Smooth muscle cell (in vitro differentiated cells): Measurements from ENCODE around the gene TMEM198. TPM values are rescaled to one million over a fixed set of nuclear protein-coding genes. Genes with fewer than 3 reads are reported as not detected.

Experiments
- DNase-seq: peaks from one replicate; lab custom pipeline; 2025; ENCODE audit not compliant: unreplicated experiment; lab: John Stamatoyannopoulos, UW
- H2AFZ ChIP-seq: fragments of 200-600 bp; sonication (generic); 2 replicates; pipeline ENCODE4 v1.6.0; 2016; ENCODE audit warnings: antibody characterized with exemption, low read depth, mild to moderate bottlenecking
- H3F3A ChIP-seq: fragments of 200-600 bp; sonication (generic); 2 replicates; pipeline ENCODE4 v1.6.0; 2017; ENCODE audit warnings: antibody characterized with exemption, low read depth
- H3K27ac ChIP-seq: fragments of 200-600 bp; sonication (generic); 2 replicates; pipeline ENCODE4 v1.5.1; 2016; ENCODE audit warnings: low read depth, mild to moderate bottlenecking
- H3K27me3 ChIP-seq: fragments of 200-600 bp; sonication (generic); 2 replicates; pipeline ENCODE4 v1.6.1; 2016; ENCODE audit warnings: low read depth, mild to moderate bottlenecking
- H3K36me3 ChIP-seq: fragments of 200-600 bp; sonication (generic); 2 replicates; pipeline ENCODE4 v1.5.1; 2016; ENCODE audit warnings: low read depth
- H3K4me1 ChIP-seq: fragments of 200-600 bp; sonication (generic); 2 replicates; pipeline ENCODE4 v1.5.1; 2016; ENCODE audit warnings: low read depth
- H3K4me2 ChIP-seq: fragments of 200-600 bp; sonication (generic); 2 replicates; pipeline ENCODE4 v1.6.0; 2016; ENCODE audit warnings: mild to moderate bottlenecking
- H3K4me3 ChIP-seq: fragments of 200-600 bp; sonication (generic); 2 replicates; pipeline ENCODE4 v1.5.1; 2016; ENCODE audit warnings: mild to moderate bottlenecking
- H3K79me2 ChIP-seq: fragments of 200-600 bp; sonication (generic); 2 replicates; pipeline ENCODE4 v1.6.0; 2016; ENCODE audit warnings: low read depth, mild to moderate bottlenecking
- H3K9ac ChIP-seq: fragments of 200-600 bp; sonication (generic); 2 replicates; pipeline ENCODE4 v1.6.0; 2016; ENCODE audit warnings: low read depth
- H3K9me3 ChIP-seq: fragments of 200-600 bp; sonication (generic); replicated peaks from 2 replicates; pipeline ENCODE4 v1.5.1; 2016; ENCODE audit warnings: low read depth
- H4K20me1 ChIP-seq: fragments of 200-600 bp; sonication (generic); 2 replicates; pipeline ENCODE4 v1.6.0; 2016; ENCODE audit warnings: low read depth
- CTCF ChIP-seq: fragments of 200-600 bp; sonication (generic); IDR thresholded peaks from 2 replicates; pipeline ENCODE4 v1.5.1; 2017; ENCODE audit warnings: borderline replicate concordance, mild to moderate bottlenecking, antibody characterized with exemption; ENCODE audit not compliant: insufficient read depth, poor library complexity, severe bottlenecking
- WGBS: methylation state at CpG from one replicate; pipeline ENCODE4 v1.1.7; 2016; ENCODE audit warnings: low lambda C conversion rate; 5-methylcytosine and 5-hydroxymethylcytosine counted together
- polyA plus RNA-seq: library from polyadenylated mRNA; unstranded; fragments of >200 nt; fragmentation: Nextera tagmentation; extraction: Ambion mirVana; gene quantifications from 2 replicates; pipeline ENCODE4 v1.2.1, GENCODE V29; 2016
- total RNA-seq: library from RNA; depleted of rRNA; stranded (reverse); fragments of >200 nt; gene quantifications from 2 replicates; pipeline ENCODE4 v1.2.3, GENCODE V29; 2014

The TMEM198 gene
- total and polyA plus RNA-seq, 2 experiments from 2014 or later = 3.3 to 6.9 TPM

- no peak for DNase-seq
- H3K9ac ChIP-seq = no peak overlapping the region
- H3K27ac ChIP-seq = no peak overlapping the region
- no peak overlapping the region for H3K4me3 ChIP-seq
- H4K20me1 ChIP-seq = peaks cover 4% of the 10 kb centered on the region
- H2AFZ ChIP-seq = no peak overlapping the region
- no peaks in the 10 kb centered on the region for H3K36me3 ChIP-seq
- 93% methylated on average over 9 of the region's 9 CpGs for WGBS
- H3K4me2 ChIP-seq = no peak overlapping the region
- peaks cover 5% of the 10 kb centered on the region for H3K4me1 ChIP-seq
- H3K9me3 ChIP-seq = no peaks in the 10 kb centered on the region
- H3F3A ChIP-seq = no peaks in the 10 kb centered on the region
- no peaks in the 10 kb centered on the region for H3K27me3 ChIP-seq
- no peak for TF ChIP-seq CTCF
- no peaks in the 10 kb centered on the region for H3K79me2 ChIP-seq
These were observed 5.8 kb downstream of the TMEM198 start for GRCh38 chr2:219549619-219550018.

GRCh38 chr2:219551441-219552381, 7.9 kb downstream of the TMEM198 start:
- H3K27ac ChIP-seq = no peak overlapping the region
- H3K79me2 ChIP-seq = no peaks in the 10 kb centered on the region
- H3K4me1 ChIP-seq = peaks cover 4% of the 10 kb centered on the region
- H3K27me3 ChIP-seq = no peaks in the 10 kb centered on the region
- no peaks in the 10 kb centered on the region for H3F3A ChIP-seq
- peak; percentile 27 for DNase-seq
- no peak for TF ChIP-seq CTCF
- H3K9ac ChIP-seq = no peak overlapping the region
- H3K4me2 ChIP-seq = peak overlapping the region; percentile 96
- H2AFZ ChIP-seq = peak overlapping the region; percentile 54
- no peaks in the 10 kb centered on the region for H3K9me3 ChIP-seq
- H3K36me3 ChIP-seq = no peaks in the 10 kb centered on the region
- peak overlapping the region; percentile 61 for H3K4me3 ChIP-seq
- 5% methylated on average over 43 of the region's 54 CpGs for WGBS
- peaks cover 4% of the 10 kb centered on the region for H4K20me1 ChIP-seq

- Histone ChIP-seq H3K4me1 (peaks cover 4% of the 10 kb centered on the region), H2AFZ (no peak overlapping the region), H3K9ac (no peak overlapping the region), H3K4me2 (peak overlapping the region; percentile 96), H3F3A (no peaks in the 10 kb centered on the region), H3K79me2 (no peaks in the 10 kb centered on the region), H3K27me3 (no peaks in the 10 kb centered on the region), H3K9me3 (no peaks in the 10 kb centered on the region), H3K4me3 (peak overlapping the region; percentile 61), H3K36me3 (no peaks in the 10 kb centered on the region), H4K20me1 (peaks cover 4% of the 10 kb centered on the region), H3K27ac (no peak overlapping the region)
- peak; percentile 91 for DNase-seq
- WGBS = 2% methylated on average over 69 of the region's 99 CpGs
- TF ChIP-seq CTCF = no peak
These were observed 8.7 kb downstream of the TMEM198 start for GRCh38 chr2:219552382-219553167.
